GM18867 (cell line): ENCODE results near the gene GRK5.
"Not testable (repeated sequence)": the region's sequence is repeated elsewhere in the genome, so short reads cannot be mapped to it uniquely, and the experiment has no call there.

Experiments
- ATAC-seq: cut with Tn5 transposase; IDR thresholded peaks from one replicate; pipeline ENCODE4 v1.9.1; 2021; ENCODE audit warnings: mild to moderate bottlenecking, moderate library complexity; ENCODE audit not compliant: unreplicated experiment

Gene GRK5

DNA sequence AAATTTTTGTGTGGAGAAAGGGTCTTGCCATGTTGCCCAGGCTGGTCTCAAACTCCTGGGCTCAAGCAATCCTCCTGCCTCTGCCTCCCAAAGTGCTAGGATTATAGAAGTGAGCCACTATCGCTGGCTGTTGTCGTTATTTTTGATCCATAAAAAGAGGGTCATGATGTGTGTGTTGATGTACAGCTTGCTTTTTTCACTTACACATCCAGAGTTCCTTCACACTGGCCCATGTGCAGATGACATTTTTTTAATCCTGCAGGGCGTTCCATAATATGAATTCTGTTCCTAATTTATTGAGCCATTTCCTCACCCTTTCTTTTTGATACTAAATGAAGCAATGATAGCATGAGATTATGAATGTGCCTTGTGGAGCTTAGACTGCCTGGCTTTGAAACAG is 40.8 kb downstream of the GRK5 start:
- ATAC-seq, result no peak

DNA sequence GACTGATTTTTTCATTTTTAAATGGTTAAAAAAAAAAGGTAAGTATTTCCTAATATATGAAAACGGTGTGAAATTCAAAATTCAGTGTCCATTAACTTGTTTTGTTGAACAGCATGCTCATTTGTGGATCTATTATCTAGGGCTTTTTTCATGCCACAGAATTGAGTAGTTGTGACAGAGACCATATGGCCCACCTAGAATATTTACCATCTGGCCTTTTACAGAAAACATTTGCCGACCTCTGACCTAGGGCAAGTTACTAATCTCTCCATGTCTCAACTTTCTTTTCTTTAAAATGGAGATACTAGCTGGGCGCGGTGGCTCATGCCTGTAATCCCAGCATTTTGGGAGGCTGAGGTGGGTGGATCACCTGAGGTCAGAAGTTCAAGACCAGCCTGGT is 41.3 kb downstream of the GRK5 start:
- no peak for ATAC-seq

DNA sequence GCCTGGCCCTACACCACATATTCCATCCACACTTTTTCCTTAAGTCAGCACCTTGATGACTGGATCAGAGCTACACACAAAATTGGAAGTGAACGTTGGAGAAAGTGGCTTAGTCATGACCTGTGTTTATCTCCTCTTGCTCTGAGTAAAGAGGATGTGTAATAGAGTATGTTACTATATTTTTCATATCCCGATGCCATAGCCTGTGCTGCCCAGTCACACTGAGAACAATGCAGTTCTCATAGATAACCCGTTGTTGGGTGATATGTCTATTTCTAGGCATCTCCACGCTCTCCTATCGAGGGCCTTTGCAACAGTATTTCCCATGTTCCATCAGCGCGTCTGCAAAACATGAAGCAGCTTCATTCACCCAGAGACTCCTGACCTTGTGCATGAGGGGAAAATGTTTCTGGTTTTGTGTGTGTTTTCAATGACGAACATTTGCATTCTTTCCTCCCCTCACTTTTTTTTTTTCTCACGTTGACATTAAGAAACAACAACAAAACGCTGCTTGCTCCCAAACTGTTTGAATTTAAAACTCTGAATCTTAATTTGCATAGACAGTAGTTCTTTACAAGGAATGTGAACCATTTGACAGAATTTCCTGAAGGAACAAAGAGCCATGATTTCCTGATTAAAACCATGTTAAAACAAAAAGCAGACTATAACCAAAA is 43.4 kb downstream of the GRK5 start:
- no peak for ATAC-seq

- ATAC-seq, result no peak
These were observed 43.9 kb downstream of the GRK5 start for GRCh38 chr10:119251315-119251708.

GRCh38 chr10:119252051-119252465 is 44.7 kb downstream of the GRK5 start:
- ATAC-seq, result no peak

DNA sequence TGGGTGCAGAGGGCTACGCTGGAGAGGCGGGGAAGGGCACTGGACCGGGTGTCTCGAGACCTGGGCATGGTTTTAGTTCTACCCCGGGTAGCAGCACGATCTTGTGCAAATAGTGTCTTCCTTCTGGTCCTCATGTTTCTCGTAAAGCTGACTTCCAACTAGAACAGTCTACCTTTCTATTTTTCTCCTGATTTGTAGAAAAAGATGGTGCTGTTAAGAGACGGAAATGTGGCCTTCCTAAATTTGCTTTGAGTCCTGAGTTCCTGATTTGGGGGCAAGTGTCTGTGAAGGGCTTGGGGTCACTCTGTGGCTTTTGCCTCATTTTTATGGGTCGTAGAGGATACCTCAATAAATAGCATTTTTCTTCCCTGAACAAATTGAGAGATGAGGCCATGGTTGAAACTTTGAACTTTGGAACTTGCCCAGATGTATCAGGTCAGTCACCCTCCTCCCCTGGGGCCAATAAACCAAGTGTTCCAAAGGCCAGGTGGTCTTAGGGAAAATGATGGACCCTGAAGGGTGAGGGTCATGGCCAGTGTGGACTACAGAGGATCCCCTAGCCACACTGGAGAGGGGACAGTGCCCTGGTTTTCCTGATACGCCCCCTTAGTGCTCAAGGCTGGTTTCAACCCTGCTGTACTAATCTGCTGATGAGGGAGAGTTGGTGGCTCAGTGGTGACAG is 45.2 kb downstream of the GRK5 start:
- no peak for ATAC-seq

DNA sequence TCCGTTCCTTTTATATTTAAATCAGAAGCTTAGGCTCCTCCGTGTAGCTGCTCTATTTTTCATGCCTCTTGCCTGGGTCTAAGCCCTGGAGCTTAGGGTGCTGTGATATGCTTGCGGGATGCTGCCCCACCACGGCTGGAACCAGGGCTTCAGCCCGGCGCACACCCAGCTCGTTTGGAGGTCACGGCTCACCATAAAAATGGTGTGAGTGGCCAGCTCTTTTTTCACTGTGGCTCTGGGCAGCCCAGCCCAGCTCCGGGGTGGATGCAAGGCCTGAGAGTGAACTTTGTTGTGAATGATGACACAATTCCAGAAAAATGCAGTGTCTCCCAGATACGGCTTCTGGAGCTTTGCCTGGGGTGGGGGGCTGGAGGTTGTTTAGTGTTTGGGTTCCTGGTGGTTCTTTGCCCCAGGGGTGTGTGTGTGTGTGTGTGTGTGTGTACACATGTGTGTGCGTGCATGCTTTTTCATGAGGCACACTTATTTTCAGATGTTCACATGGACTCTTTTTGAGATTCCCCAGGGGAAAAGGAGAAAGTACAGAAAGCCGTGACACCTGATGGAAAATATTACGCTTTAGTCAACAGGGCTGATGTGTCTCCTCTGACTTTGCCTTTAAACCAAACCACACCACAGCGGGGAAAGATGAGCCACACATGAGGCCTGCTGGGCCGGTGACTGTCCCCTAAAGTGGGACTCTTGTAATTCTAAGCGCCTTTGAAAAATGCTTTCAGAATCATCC is 46.2 kb downstream of the GRK5 start:
- no peak for ATAC-seq

DNA sequence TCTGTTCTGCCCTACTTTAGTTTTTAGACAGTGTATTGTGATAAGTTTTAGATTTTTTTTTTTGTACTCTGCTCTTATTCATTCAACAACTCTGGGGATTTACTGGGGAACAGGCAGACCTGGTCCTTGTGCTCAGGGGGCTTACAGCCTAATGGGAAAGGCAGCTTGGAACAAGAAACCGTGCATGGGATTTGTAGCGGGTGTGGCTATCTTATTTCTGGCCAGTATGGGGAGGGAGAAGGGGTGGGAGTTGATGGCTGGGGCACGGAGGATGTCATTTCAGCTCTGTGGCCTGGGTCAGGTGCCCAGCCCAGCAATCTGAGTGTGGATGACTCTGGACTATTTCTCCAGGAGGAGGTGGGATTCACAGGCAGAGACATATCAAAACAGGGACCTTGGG is 47.0 kb downstream of the GRK5 start:
- no peak for ATAC-seq

DNA sequence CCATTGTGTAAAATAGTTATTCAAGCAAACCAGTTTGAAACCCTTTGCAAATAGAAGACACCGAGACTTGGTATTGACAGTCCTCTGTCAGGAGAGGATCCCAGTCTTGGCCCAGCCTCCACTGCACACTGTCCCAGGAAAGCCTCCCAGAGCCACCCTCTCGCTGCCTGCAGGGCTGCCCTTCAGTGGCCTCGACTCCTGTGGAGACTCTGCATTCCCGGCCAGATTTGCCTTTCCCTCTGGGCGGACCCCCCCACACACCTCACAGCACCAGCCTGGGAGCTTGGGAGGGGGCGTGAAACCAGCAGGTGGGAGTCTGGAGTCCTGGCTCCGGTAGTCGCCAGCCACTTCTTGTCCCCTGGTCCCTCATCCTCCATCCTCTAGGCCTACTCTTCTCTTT is 48.7 kb downstream of the GRK5 start:
- no peak for ATAC-seq

DNA sequence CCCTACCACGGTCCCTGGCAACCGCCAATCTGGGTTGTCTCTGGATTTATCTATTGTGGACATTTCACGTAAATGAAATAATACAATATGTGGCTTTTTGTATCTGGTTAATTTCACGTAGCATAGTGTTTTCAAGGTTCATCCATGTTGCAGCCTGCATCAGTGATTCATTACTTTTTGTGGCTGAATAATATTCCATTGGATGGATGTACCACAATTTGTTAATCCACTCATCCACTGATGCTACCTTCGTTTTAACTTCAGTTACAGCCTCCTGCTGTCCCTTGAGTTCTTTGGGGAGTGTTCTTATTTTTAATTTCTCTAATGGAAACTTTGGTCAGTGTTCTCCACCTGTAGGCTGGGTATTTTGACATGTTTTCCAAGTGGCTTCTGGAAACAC is 49.5 kb downstream of the GRK5 start:
- ATAC-seq, result no peak

- no peak for ATAC-seq
These were observed 50.6 kb downstream of the GRK5 start for GRCh38 chr10:119257899-119258419.

DNA sequence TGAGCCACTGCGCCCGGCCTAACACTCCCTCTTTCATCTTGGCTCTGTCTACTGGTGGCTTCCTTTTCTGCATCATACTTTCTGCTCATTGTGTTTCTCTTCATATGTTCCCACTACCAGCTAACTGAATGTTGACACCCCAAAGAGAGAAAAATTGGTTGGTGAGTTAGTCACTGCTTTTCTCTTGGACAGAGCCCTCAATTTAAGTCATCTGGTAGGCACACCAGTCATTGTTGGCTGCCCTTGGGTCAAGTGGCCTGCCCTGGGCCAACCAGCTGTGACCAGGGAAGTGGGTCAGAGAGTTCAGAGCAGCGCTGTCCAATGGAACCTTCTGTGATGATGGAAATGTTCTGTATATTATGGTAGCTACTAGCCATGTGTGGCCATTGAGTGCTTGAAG is 52.0 kb downstream of the GRK5 start:
- no peak for ATAC-seq

DNA sequence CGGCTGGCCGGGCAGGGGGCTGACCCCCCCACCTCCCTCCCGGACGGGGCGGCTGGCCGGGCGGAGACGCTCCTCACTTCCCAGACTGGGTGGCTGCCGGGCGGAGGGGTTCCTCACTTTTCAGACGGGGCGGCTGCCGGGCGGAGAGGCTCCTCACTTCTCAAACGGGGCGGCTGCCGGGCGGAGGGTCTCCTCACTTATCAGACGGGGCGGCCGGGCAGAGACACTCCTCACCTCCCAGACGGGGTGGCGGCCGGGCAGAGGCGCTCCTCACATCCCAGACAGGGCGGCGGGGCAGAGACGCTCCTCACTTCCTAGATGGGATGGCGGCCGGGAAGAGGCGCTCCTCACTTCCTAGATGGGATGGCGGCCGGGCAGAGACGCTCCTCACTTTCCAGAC is 53.6 kb downstream of the GRK5 start:
- ATAC-seq, result not testable (repeated sequence)

DNA sequence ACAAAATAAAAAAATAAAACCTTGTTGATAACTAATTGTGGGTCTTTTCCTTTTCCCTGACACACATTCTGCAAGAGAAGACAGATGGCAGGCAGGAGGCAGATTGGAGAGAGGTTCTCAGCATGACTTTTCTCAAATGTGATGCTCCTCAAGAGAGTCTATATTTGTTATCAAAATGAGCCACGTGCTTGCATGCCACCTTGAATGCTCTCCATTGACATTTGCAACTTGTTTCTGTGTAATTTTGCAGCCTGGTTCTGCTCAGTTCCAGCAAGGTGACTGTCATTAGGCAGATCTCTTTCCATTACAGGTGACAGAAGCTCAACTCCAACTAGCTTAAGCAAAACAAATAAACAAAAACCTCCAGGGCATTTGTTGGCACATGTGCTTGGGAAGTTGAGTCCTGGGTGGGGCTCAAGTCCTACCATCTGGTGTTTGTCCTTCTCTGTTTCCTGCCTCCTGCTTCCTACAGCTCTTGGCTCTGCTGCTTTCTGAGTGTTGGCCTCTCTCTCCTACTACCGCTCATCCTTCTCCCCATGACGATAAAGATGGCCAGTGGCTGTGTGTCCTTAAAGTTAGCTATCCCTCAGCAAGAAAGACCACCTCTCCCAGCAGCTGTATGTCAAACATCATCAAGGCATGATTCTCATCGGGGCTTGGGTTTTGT is 56.7 kb downstream of the GRK5 start:
- ATAC-seq, result no peak

- no peak for ATAC-seq
These were observed 58.3 kb downstream of the GRK5 start for GRCh38 chr10:119265691-119266090.

GRCh38 chr10:119267384-119267783 is 60.0 kb downstream of the GRK5 start:
- ATAC-seq, result no peak

GRCh38 chr10:119268428-119268827 is 61.1 kb downstream of the GRK5 start:
- no peak for ATAC-seq

DNA sequence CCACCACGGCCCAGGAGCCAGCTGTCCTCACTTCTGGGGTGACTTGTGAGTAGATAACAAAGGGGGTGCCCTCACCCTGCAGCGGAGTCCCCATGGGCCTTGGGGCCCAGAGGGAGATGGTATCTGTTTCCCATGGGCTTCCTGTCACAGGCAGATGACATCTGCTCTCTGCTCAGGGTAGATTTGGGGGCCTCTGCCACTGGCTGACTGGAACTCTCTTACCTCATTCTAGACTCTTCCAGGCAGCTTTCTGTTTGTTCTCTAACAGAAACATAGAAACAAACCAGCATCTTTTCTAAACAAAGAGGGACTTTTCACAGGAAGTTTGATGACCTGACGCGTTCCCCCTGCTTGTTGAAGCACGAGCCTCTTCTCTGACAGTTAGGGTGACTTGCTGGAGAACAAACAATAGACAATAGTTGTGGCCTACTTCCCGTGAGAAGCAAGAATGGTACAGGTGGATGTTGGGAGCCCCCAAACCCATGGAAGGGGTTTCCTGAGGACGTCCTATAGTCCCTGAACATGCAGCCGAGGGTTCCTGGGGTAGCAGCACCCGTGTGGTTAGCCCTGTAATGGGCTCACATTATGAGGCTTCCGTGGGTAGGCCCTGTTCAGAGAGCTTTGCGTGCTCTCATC is 61.6 kb downstream of the GRK5 start:
- ATAC-seq, result peak; percentile 77

DNA sequence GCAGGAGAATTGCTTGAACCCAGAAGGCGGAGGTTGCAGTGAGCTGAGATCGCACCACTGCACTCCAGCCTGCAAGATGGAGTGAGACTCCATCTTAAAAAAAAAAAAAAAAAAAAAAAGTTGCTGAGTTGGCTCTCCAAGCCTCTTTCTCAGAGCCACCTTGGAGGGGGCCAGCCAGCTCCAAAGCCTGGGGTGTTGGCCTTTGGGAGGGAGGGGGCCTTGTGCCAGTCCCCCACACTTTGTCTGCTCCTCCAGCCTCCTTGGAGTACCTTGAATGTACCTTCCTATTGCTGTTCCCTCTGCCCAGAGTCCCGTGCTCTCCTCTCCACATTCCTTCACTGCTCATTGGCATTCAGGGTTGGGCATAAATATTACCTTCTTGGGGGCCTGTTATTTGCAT is 62.4 kb downstream of the GRK5 start:
- no peak for ATAC-seq

- ATAC-seq, result peak; percentile 68
These were observed 63.5 kb downstream of the GRK5 start for GRCh38 chr10:119270762-119271366.
